ENCODE results near the gene PPP2R5A. TPM values are rescaled to one million over a fixed set of nuclear protein-coding genes. Genes with fewer than 3 reads are reported as not detected.
A peak's percentile ranks its signal among the peaks of the same experiment; 100 is the strongest.

The PPP2R5A gene
- total and polyA plus RNA-seq, 2 of the 8 experiments (the other 6 are each of a cell fraction or from before 2014, with no cell fraction given): 14.6 to 36.3 TPM

- Histone ChIP-seq H3K79me2 (ENCODE audit: control insufficient read depth in 1 of 2, insufficient read depth in 2 of 2, low read length in 2 of 2) (peaks cover 0 to 87% of the 10 kb centered on the region in 2 experiments; a peak in 3 of 4 replicates), H3K23ac (ENCODE audit: insufficient read length) (no peak overlapping the region), H3K18ac (ENCODE audit: extremely low read depth, low read length) (no peak overlapping the region), H3K14ac (ENCODE audit: insufficient read length) (no peak overlapping the region), H2AK5ac (ENCODE audit: low read depth, low read length) (no peak overlapping the region), H3K27me3 (replicated peaks in 1 of 4; ENCODE audit: control insufficient read depth in 3 of 4, extremely low read depth in 1 of 4, insufficient read depth in 3 of 4, low read length in 3 of 4) (no peaks in the 10 kb centered on the region), H3K36me3 (ENCODE audit: control insufficient read depth in 2 of 4, insufficient read depth in 4 of 4, low read length in 3 of 4) (no peaks in the 10 kb centered on the region), H3K9ac (replicated peaks in 1 of 4; ENCODE audit: extremely low read depth in 1 of 4, low read depth in 3 of 4, low read length in 3 of 4) (no peak overlapping the region), H2AFZ (ENCODE audit: low read length) (no peak overlapping the region), H3K4me2 (ENCODE audit: insufficient read depth in 1 of 2, low read depth in 2 of 2, low read length in 2 of 2) (no peak overlapping the region), H3K4ac (replicated peaks; ENCODE audit: insufficient read length, low read depth, low read length) (no peak overlapping the region), H4K20me1 (replicated peaks in 1 of 2; ENCODE audit: control insufficient read depth in 1 of 2, insufficient read depth in 2 of 2, low read length in 2 of 2) (no peaks in the 10 kb centered on the region), H3K27ac (ENCODE audit: low read depth, low read length) (no peak overlapping the region), H2BK12ac (ENCODE audit: low read depth, low read length) (no peak overlapping the region), H4K5ac (ENCODE audit: insufficient read length, low read depth, low read length) (no peak overlapping the region), H3K4me1 (replicated peaks in 1 of 4; ENCODE audit: control insufficient read depth in 3 of 4, insufficient read depth in 4 of 4, low read length in 3 of 4) (peaks cover 0 to 9% (median 6%) of the 10 kb centered on the region in 4 experiments; a peak in 4 of 7 replicates), H2BK20ac (ENCODE audit: low read length) (no peak overlapping the region), H3K56ac (replicated peaks; ENCODE audit: insufficient read length, low read depth, low read length) (no peak overlapping the region), H4K91ac (replicated peaks; ENCODE audit: insufficient read length, low read length) (no peak overlapping the region), H3K79me1 (ENCODE audit: low read depth, low read length) (no peaks in the 10 kb centered on the region; the same call in 1 of the 2 replicates), H3K23me2 (ENCODE audit: low read depth, low read length) (no peaks in the 10 kb centered on the region), H4K8ac (ENCODE audit: extremely low read depth, insufficient read depth, low read length) (no peak overlapping the region), H3K4me3 (ENCODE audit: extremely low read depth in 1 of 4, insufficient read depth in 2 of 4, low read depth in 3 of 4, low read length in 4 of 4) (no peak overlapping the region), H2BK120ac (replicated peaks; ENCODE audit: low read depth, low read length) (no peak overlapping the region), H3K9me3 (ENCODE audit: insufficient read depth in 2 of 2, low read depth in 1 of 2, low read length in 1 of 2) (no peaks in the 10 kb centered on the region), H2BK5ac (ENCODE audit: low read depth, low read length) (no peak overlapping the region), H2BK15ac (ENCODE audit: low read length) (no peak overlapping the region)
- FAIRE-seq (peak; percentile 58), DNase-seq (ENCODE audit: low read depth in 1 of 2, low spot score in 2 of 2) (no peak)
- WGBS, 2 experiments (ENCODE audit: extremely low coverage in 1 of 2, insufficient coverage in 1 of 2, insufficient read length in 1 of 2, insufficient replicate concordance in 2 of 2, low coverage in 1 of 2, low lambda C conversion rate in 2 of 2, missing lambda C conversion rate in 1 of 2): 77% methylated on average over 1 of the region's 1 CpG; no CpG with 5 or more reads in 1 of the 2 experiments
- TF ChIP-seq RAD21 (IDR thresholded peaks at IDR 0.05 in 1 of 2, conservative IDR thresholded peaks at IDR 0.05 in 1 of 2; ENCODE audit: low read depth in 2 of 2, low read length in 2 of 2): peak; percentile 48 to 55
- TF ChIP-seq CTCF (IDR thresholded peaks at IDR 0.05; ENCODE audit: control extremely low read depth in 1 of 3, insufficient read depth in 1 of 3, low read depth in 1 of 3, low read length in 3 of 3): peak in 1 of 3 experiments; percentile 23; a peak in 1 of 4 replicates
- TF ChIP-seq HDAC2 (IDR thresholded peaks at IDR 0.05; ENCODE audit: borderline replicate concordance in 1 of 2, low read depth in 2 of 2, low read length in 2 of 2): no peak
- CTCF ChIA-PET (ENCODE audit: partially characterized antibody): interaction anchor here (0.6 to 4.6 kb wide), 11 partner anchors 8 to 284 kb away, joined by 3 to 25 read pairs (median 4); no protein-coding TSS in a partner anchor
- POLR2A ChIA-PET (ENCODE audit: partially characterized antibody): interaction anchor here (0.7 to 1.1 kb wide), 2 partner anchors 14 to 112 kb away, joined by 3 to 4 read pairs; no protein-coding TSS in a partner anchor
Observed at GRCh38 chr1:212293579-212293978, 8.4 kb downstream of the PPP2R5A start.
